Adrenal gland (tissue), 5 donors: ENCODE results near the gene PTF1A.

Source experiments
- CTCF ChIP-seq, 6 experiments: fragments of 450-650 bp in 4 of 6; fragments of 200-600 bp in 2 of 6; sonication (generic) in 1 of 6; IDR thresholded peaks; 1 replicate in 5 of 6; 2 replicates in 1 of 6; pipeline versions ENCODE4 v1.5.1 to v1.8.0; 2016 to 2021; ENCODE audit warnings: antibody characterized with exemption in 6 of 6, mild to moderate bottlenecking in 2 of 6, moderate library complexity in 1 of 6
- POLR2A ChIP-seq, 2 donors: fragments of 450-650 bp; IDR thresholded peaks; one replicate each; pipeline ENCODE4 v1.6.1; 2017; ENCODE audit warnings: antibody characterized with exemption in 2 of 2, mild to moderate bottlenecking in 2 of 2, moderate library complexity in 1 of 2
- donor health status: DM: no; HTN: no; CAD: no.

GRCh38 chr10:23193435-23194074 is 1.4 kb downstream of the PTF1A start:
- TF ChIP-seq CTCF (IDR thresholded peaks at IDR 0.05) (no peak), POLR2A (IDR thresholded peaks at IDR 0.05) (no peak)
